H9 (cell line): ENCODE results near the gene KLK6. TPM values are rescaled to one million over a fixed set of nuclear protein-coding genes. Genes with fewer than 3 reads are reported as not detected.

Source experiments
- DNase-seq: peaks from one replicate; pipeline ENCODE4 v3.0.0-alpha.2; 2017
- H2AFZ ChIP-seq: one replicate; pipeline ENCODE4 v1.6.1; 2013; ENCODE audit warnings: mild to moderate bottlenecking, low read length, control low read depth, moderate library complexity
- H2AK5ac ChIP-seq: 2 replicates; pipeline ENCODE4 v1.6.1; 2013; ENCODE audit warnings: low read length, control low read depth, mixed read lengths; ENCODE audit not compliant: insufficient read length
- H2BK120ac ChIP-seq: one replicate; pipeline ENCODE4 v1.6.1; 2013; ENCODE audit warnings: low read depth, mild to moderate bottlenecking, low read length, control low read depth, inconsistent platforms; ENCODE audit not compliant: poor library complexity, severe bottlenecking
- H2BK12ac ChIP-seq: 2 replicates; pipeline ENCODE4 v1.6.1; 2013; ENCODE audit warnings: low read length, control low read depth, mixed read lengths, low read depth; ENCODE audit not compliant: insufficient read length
- H2BK15ac ChIP-seq: 2 replicates; pipeline ENCODE4 v1.6.1; 2013; ENCODE audit warnings: low read depth, low read length, control low read depth
- H2BK20ac ChIP-seq: one replicate; pipeline ENCODE4 v1.6.1; 2013; ENCODE audit warnings: low read depth, mild to moderate bottlenecking, low read length, control low read depth, inconsistent platforms; ENCODE audit not compliant: poor library complexity, severe bottlenecking
- H2BK5ac ChIP-seq: 2 replicates; pipeline ENCODE4 v1.6.1; 2013; ENCODE audit warnings: low read length, control low read depth, mixed read lengths; ENCODE audit not compliant: insufficient read length
- H3K14ac ChIP-seq: 2 replicates; pipeline ENCODE4 v1.6.1; 2013; ENCODE audit warnings: low read length, control low read depth; ENCODE audit not compliant: insufficient read depth
- H3K18ac ChIP-seq: 2 replicates; pipeline ENCODE4 v1.6.1; 2013; ENCODE audit warnings: low read depth, mild to moderate bottlenecking, mixed read lengths, low read length, control low read depth; ENCODE audit not compliant: insufficient read length
- H3K23ac ChIP-seq: 2 replicates; pipeline ENCODE4 v1.6.1; 2013; ENCODE audit warnings: low read length, control low read depth, mixed read lengths, low read depth; ENCODE audit not compliant: insufficient read length
- H3K23me2 ChIP-seq: 2 replicates; pipeline ENCODE4 v1.6.1; 2013; ENCODE audit warnings: low read depth, mild to moderate bottlenecking, mixed read lengths, low read length, control low read depth; ENCODE audit not compliant: insufficient read length, poor library complexity, severe bottlenecking
- H3K27ac ChIP-seq: 2 replicates; pipeline ENCODE4 v1.5.1; 2013; ENCODE audit warnings: low read length, control low read depth, mixed read lengths, low read depth; ENCODE audit not compliant: insufficient read length
- H3K27me3 ChIP-seq: 2 replicates; pipeline ENCODE4 v1.6.1; 2013; ENCODE audit warnings: low read length, control low read depth, inconsistent platforms; ENCODE audit not compliant: insufficient read depth
- H3K4ac ChIP-seq: 2 replicates; pipeline ENCODE4 v1.6.1; 2013; ENCODE audit warnings: low read depth, mild to moderate bottlenecking, control low read depth, inconsistent platforms, low read length, moderate library complexity
- H3K4me1 ChIP-seq: 2 replicates; pipeline ENCODE4 v1.6.1; 2013; ENCODE audit warnings: low read length, control low read depth, inconsistent platforms; ENCODE audit not compliant: insufficient read depth
- H3K4me2 ChIP-seq: 2 replicates; pipeline ENCODE4 v1.6.1; 2013; ENCODE audit warnings: low read length, control low read depth, mixed read lengths; ENCODE audit not compliant: insufficient read length, insufficient read depth
- H3K56ac ChIP-seq: 2 replicates; pipeline ENCODE4 v1.6.1; 2013; ENCODE audit warnings: low read depth, mild to moderate bottlenecking, mixed read lengths, low read length, control low read depth; ENCODE audit not compliant: insufficient read length
- H3K79me1 ChIP-seq: 2 replicates; pipeline ENCODE4 v1.6.1; 2013; ENCODE audit warnings: low read depth, mild to moderate bottlenecking, moderate library complexity, low read length, control low read depth, inconsistent platforms; ENCODE audit not compliant: insufficient read depth, poor library complexity, severe bottlenecking
- H3K79me2 ChIP-seq: 2 replicates; pipeline ENCODE4 v1.6.1; 2013; ENCODE audit warnings: low read length, control low read depth, inconsistent platforms; ENCODE audit not compliant: insufficient read depth
- H3K9ac ChIP-seq: 2 replicates; pipeline ENCODE4 v1.6.1; 2013; ENCODE audit warnings: low read length, control low read depth, mixed read lengths; ENCODE audit not compliant: insufficient read length; ENCODE audit errors: extremely low read depth
- H3K9me3 ChIP-seq: one replicate; pipeline ENCODE4 v1.6.1; 2013; ENCODE audit warnings: low read depth, low read length, inconsistent platforms; ENCODE audit not compliant: control insufficient read depth
- H3T11ph ChIP-seq: one replicate; pipeline ENCODE4 v1.6.1; 2013; ENCODE audit warnings: mild to moderate bottlenecking, low read length, control low read depth, inconsistent platforms
- H4K20me1 ChIP-seq: one replicate; pipeline ENCODE4 v1.6.1; 2013; ENCODE audit not compliant: control insufficient read depth, insufficient read length, insufficient read depth
- H4K5ac ChIP-seq: 2 replicates; pipeline ENCODE4 v1.6.1; 2013; ENCODE audit warnings: low read depth, mild to moderate bottlenecking, mixed read lengths, low read length, control low read depth; ENCODE audit not compliant: insufficient read length
- H4K8ac ChIP-seq: replicated peaks from 2 replicates; pipeline ENCODE4 v1.6.1; 2013; ENCODE audit warnings: low read length, control low read depth, mixed read lengths, low read depth; ENCODE audit not compliant: insufficient read length
- H4K91ac ChIP-seq: 2 replicates; pipeline ENCODE4 v1.6.1; 2013; ENCODE audit warnings: low read depth, mild to moderate bottlenecking, moderate library complexity, mixed read lengths, low read length, control low read depth; ENCODE audit not compliant: insufficient read length
- H3K27ac Mint-ChIP-seq, 3 experiments: 2 replicates in 2 of 3; 3 replicates in 1 of 3; pipeline ENCODE4 v1.8.0; 2020 to 2021; ENCODE audit warnings: mixed read lengths in 3 of 3, mild to moderate bottlenecking in 1 of 3, moderate library complexity in 1 of 3
- H3K27me3 Mint-ChIP-seq: 2 replicates; pipeline ENCODE4 v1.8.0; 2021; ENCODE audit warnings: low read depth, mild to moderate bottlenecking, moderate library complexity, mixed read lengths
- H3K36me3 Mint-ChIP-seq, 3 experiments: 2 replicates in 2 of 3; 3 replicates in 1 of 3; pipeline ENCODE4 v1.8.0; 2020 to 2021; ENCODE audit warnings: low read depth in 3 of 3, mixed read lengths in 3 of 3; ENCODE audit not compliant: insufficient read depth in 1 of 3
- H3K4me1 Mint-ChIP-seq, 2 experiments: 2 replicates each; pipeline ENCODE4 v1.8.0; 2020; ENCODE audit warnings: mixed read lengths in 2 of 2
- H3K4me3 Mint-ChIP-seq, 2 experiments: 2 replicates in 1 of 2; 3 replicates in 1 of 2; pipeline ENCODE4 v1.8.0; 2020 to 2021; ENCODE audit warnings: mild to moderate bottlenecking in 2 of 2, mixed read lengths in 2 of 2, moderate library complexity in 1 of 2
- H3K9me3 Mint-ChIP-seq, 2 experiments: 2 replicates in 1 of 2; 3 replicates in 1 of 2; pipeline ENCODE4 v1.8.0; 2020; ENCODE audit warnings: mild to moderate bottlenecking in 2 of 2, mixed read lengths in 2 of 2, moderate library complexity in 1 of 2
- CTCF ChIP-seq: fragments of 200-600 bp; sonication (generic); conservative IDR thresholded peaks from 3 replicates; pipeline ENCODE4 v1.8.0; 2021; ENCODE audit warnings: antibody characterized with exemption, mild to moderate bottlenecking
- WGBS: extraction: QIAGEN DNeasy Blood & Tissue Kit; methylation state at CpG from one replicate; pipeline ENCODE4 v1.1.7; 2013; ENCODE audit warnings: missing lambda C conversion rate, low lambda C conversion rate, mixed read lengths; ENCODE audit not compliant: insufficient read length; ENCODE audit errors: extremely low coverage; 5-methylcytosine and 5-hydroxymethylcytosine counted together
- total RNA-seq: library from RNA; stranded (reverse); gene quantifications from 2 replicates; pipeline ENCODE4 v1.2.1, GENCODE V29; 2021

Gene KLK6
- total RNA-seq, 1 experiment from 2014 or later, result 2.6 TPM

GRCh38 chr19:51002089-51002532 is 32.7 kb upstream of the KLK6 start:
- Histone ChIP-seq H3K4me1 (0 out of 2 replicates have a peak, but pooled peaks cover 4% of the 10 kb centered on the region), H3K79me1 (no peaks in the 10 kb centered on the region), H4K5ac (no peak overlapping the region), H3K9me3 (no peaks in the 10 kb centered on the region), H3K79me2 (no peaks in the 10 kb centered on the region), H3K56ac (no peak overlapping the region), H2BK15ac (no peak overlapping the region), H2BK20ac (no peak overlapping the region), H2BK5ac (no peak overlapping the region), H3K4ac (no peak overlapping the region), H3K4me2 (peak overlapping the region; percentile 76), H3K14ac (peak overlapping the region; percentile 77; the same call in 1 of the 2 replicates), H3K23me2 (peaks cover 6% of the 10 kb centered on the region), H3K27me3 (no peaks in the 10 kb centered on the region), H2BK120ac (no peak overlapping the region), H2BK12ac (no peak overlapping the region), H2AFZ (no peak overlapping the region), H4K91ac (no peak overlapping the region), H3K27ac (peak overlapping the region; percentile 14), H4K8ac (no peak overlapping the region), H4K20me1 (no peaks in the 10 kb centered on the region), H3K18ac (peak overlapping the region; percentile 51), H3T11ph (no peak overlapping the region), H3K9ac (peak overlapping the region; percentile 46), H2AK5ac (no peak overlapping the region), H3K23ac (no peak overlapping the region)
- Mint-ChIP-seq H3K27me3 (peaks cover 40% of the 10 kb centered on the region), H3K4me1 (peaks cover 25 to 37% of the 10 kb centered on the region in 2 experiments), H3K4me3 (peak overlapping the region; percentile 14 to 59; a peak in 2 of 5 replicates), H3K27ac (peak overlapping the region in 2 of 3 experiments; percentile 27 to 88; a peak in 4 of 7 replicates), H3K9me3 (no peaks in the 10 kb centered on the region; a peak in 1 of 5 replicates), H3K36me3 (no peaks in the 10 kb centered on the region)
- no peak for TF ChIP-seq CTCF
- peak; percentile 72 for DNase-seq
- WGBS, result no CpG with 5 or more reads among the region's 12 CpGs
